Calu3 (cell line): ENCODE measurements around the gene ZEB2. TPM values are rescaled to one million over a fixed set of nuclear protein-coding genes. Genes with fewer than 3 reads are reported as not detected.

Experiments used
- BruUV-seq: library from RNA; stranded (reverse); fragments of 400-500 nt; replicated peaks from 2 replicates; lab custom pipeline; 2021; lab: Mats Ljungman, UMichigan
- CTCF ChIA-PET: fragments of 300-600 bp; sonication (Branson Sonifier 250); formaldehyde crosslinking; loops from one replicate; lab custom pipeline; 2022; ENCODE audit warnings: antibody characterized with exemption; lab: Charles Lee
- DNase-seq: peaks from one replicate; pipeline ENCODE4 v3.0.0; 2022
- H3K27ac Mint-ChIP-seq: one replicate; pipeline ENCODE4 v1.8.0; 2022; ENCODE audit warnings: mixed read lengths; ENCODE audit not compliant: unreplicated experiment
- H3K27me3 Mint-ChIP-seq: one replicate; pipeline ENCODE4 v1.8.0; 2022; ENCODE audit warnings: mixed read lengths; ENCODE audit not compliant: unreplicated experiment
- H3K36me3 Mint-ChIP-seq: one replicate; pipeline ENCODE4 v1.8.0; 2022; ENCODE audit warnings: mild to moderate bottlenecking, moderate library complexity, mixed read lengths; ENCODE audit not compliant: insufficient read depth, unreplicated experiment
- H3K4me1 Mint-ChIP-seq: one replicate; pipeline ENCODE4 v1.8.0; 2022; ENCODE audit warnings: mild to moderate bottlenecking, low read depth, mixed read lengths; ENCODE audit not compliant: unreplicated experiment
- H3K4me3 Mint-ChIP-seq: one replicate; pipeline ENCODE4 v1.8.0; 2022; ENCODE audit warnings: mild to moderate bottlenecking, low read depth, moderate library complexity, mixed read lengths; ENCODE audit not compliant: unreplicated experiment
- H3K9me3 Mint-ChIP-seq: one replicate; pipeline ENCODE4 v1.8.0; 2022; ENCODE audit warnings: low read depth, mixed read lengths; ENCODE audit not compliant: unreplicated experiment
- CTCF ChIP-seq: fragments of 200-600 bp; IDR thresholded peaks from one replicate; pipeline ENCODE4 v1.8.0; 2022; ENCODE audit warnings: antibody characterized with exemption; ENCODE audit not compliant: unreplicated experiment
- intact Hi-C: fragments of 100-400 bp; cut with micrococcal nuclease; formaldehyde crosslinking; loops from one replicate; pipeline ENCODE4 v1.10.0; 2022; ENCODE audit not compliant: unreplicated experiment
- total RNA-seq: library from RNA; stranded (reverse); gene quantifications from 2 replicates; pipeline ENCODE4 v1.2.3, GENCODE V29; 2022

The ZEB2 gene
- total RNA-seq, 1 experiment from 2014 or later = 0.97 TPM

- H3K27ac Mint-ChIP-seq = no peak overlapping the region
- H3K27me3 Mint-ChIP-seq = no peaks in the 10 kb centered on the region
- no peak overlapping the region for H3K4me3 Mint-ChIP-seq
- no peak for TF ChIP-seq CTCF
- no peaks in the 10 kb centered on the region for H3K36me3 Mint-ChIP-seq
- H3K9me3 Mint-ChIP-seq = no peaks in the 10 kb centered on the region
- CTCF ChIA-PET = no interaction called here
- intact Hi-C loops = no loop called here
- no TSS peak for BruUV-seq
- H3K4me1 Mint-ChIP-seq = no peaks in the 10 kb centered on the region
- DNase-seq = no peak
These were observed 38.3 kb downstream of the ZEB2 start for GRCh38 chr2:144481666-144482065.

GRCh38 chr2:144481109-144481508 lies 38.8 kb downstream of the ZEB2 start:
- Mint-ChIP-seq H3K4me3 (no peak overlapping the region), H3K4me1 (no peaks in the 10 kb centered on the region), H3K36me3 (no peaks in the 10 kb centered on the region), H3K27ac (no peak overlapping the region), H3K27me3 (no peaks in the 10 kb centered on the region), H3K9me3 (no peaks in the 10 kb centered on the region)
- TF ChIP-seq CTCF = no peak
- no TSS peak for BruUV-seq
- no peak for DNase-seq
- intact Hi-C loops = no loop called here
- CTCF ChIA-PET = interaction anchor here (0.7 kb wide), 1 partner anchor 29 kb away, joined by 3 read pairs; no protein-coding TSS in a partner anchor

- Mint-ChIP-seq H3K27me3 (no peaks in the 10 kb centered on the region), H3K9me3 (no peaks in the 10 kb centered on the region), H3K4me3 (no peak overlapping the region), H3K4me1 (no peaks in the 10 kb centered on the region), H3K27ac (no peak overlapping the region), H3K36me3 (no peaks in the 10 kb centered on the region)
- TF ChIP-seq CTCF = no peak
- intact Hi-C loops = no loop called here
- CTCF ChIA-PET = interaction anchor here (0.6 to 0.7 kb wide), 2 partner anchors 30 to 1720 kb away, joined by 3 to 9 read pairs; no protein-coding TSS in a partner anchor
- no peak for DNase-seq
- BruUV-seq = no TSS peak
These were observed 39.6 kb downstream of the ZEB2 start for GRCh38 chr2:144480285-144480684.

GRCh38 chr2:144479659-144480058 lies 40.3 kb downstream of the ZEB2 start:
- intact Hi-C loops = no loop called here
- H3K27ac Mint-ChIP-seq = no peak overlapping the region

More at GRCh38 chr2:144479659-144480058, 40.3 kb downstream of the ZEB2 start:
- Mint-ChIP-seq H3K4me3 (no peak overlapping the region), H3K4me1 (no peaks in the 10 kb centered on the region), H3K9me3 (no peaks in the 10 kb centered on the region), H3K27me3 (no peaks in the 10 kb centered on the region), H3K36me3 (no peaks in the 10 kb centered on the region)
- TF ChIP-seq CTCF = no peak
- BruUV-seq = no TSS peak
- CTCF ChIA-PET = interaction anchor here (0.6 kb wide), 1 partner anchor 1721 kb away, joined by 9 read pairs; no protein-coding TSS in a partner anchor
- DNase-seq = no peak
